ENCODE results near the gene SIRT6.

- TF ChIP-seq CTCF (IDR thresholded peaks at IDR 0.05), result no peak
- no peak for TF ChIP-seq POLR2A (IDR thresholded peaks at IDR 0.05)
Measured at GRCh38 chr19:4172861-4173473, 9.4 kb downstream of the SIRT6 start.
